B cell (primary cell): Measurements from ENCODE around the gene RPUSD3. TPM values are rescaled to one million over a fixed set of nuclear protein-coding genes. Genes with fewer than 3 reads are reported as not detected.

Source experiments
- ATAC-seq: fragments of 200-7000 bp; cut with Tn5 transposase; one replicate; pipeline ENCODE4 v1.10.0; 2021; ENCODE audit warnings: low read depth, mild to moderate bottlenecking, moderate number of reproducible peaks, moderate library complexity
- CTCF ChIA-PET: fragments of 350-600 bp; sonication (Branson Sonifier 250); formaldehyde crosslinking; loops from one replicate; lab custom pipeline; 2021; ENCODE audit warnings: antibody characterized with exemption, inconsistent platforms; lab: Charles Lee
- POLR2A ChIA-PET: fragments of 350-600 bp; sonication (Branson Sonifier 250); formaldehyde crosslinking; loops from one replicate; lab custom pipeline; 2021; ENCODE audit warnings: antibody characterized with exemption; lab: Charles Lee
- DNase-seq: peaks from one replicate; pipeline ENCODE4 v3.0.0; 2013
- H2AFZ ChIP-seq: 2 replicates; pipeline ENCODE4 v1.6.1; 2012; ENCODE audit warnings: mild to moderate bottlenecking, low read depth, low read length; ENCODE audit not compliant: insufficient read depth, poor library complexity, severe bottlenecking
- H3K27ac ChIP-seq, 2 donors: 1 replicate in 1 of 2; 2 replicates in 1 of 2; pipeline ENCODE4 v1.5.1; 2012 to 2013; ENCODE audit warnings: low read length in 2 of 2, mild to moderate bottlenecking in 2 of 2, moderate library complexity in 1 of 2
- H3K27me3 ChIP-seq, 4 experiments: fragments of 200-600 bp in 1 of 4; sonication (generic) in 1 of 4; replicated peaks in 1 of 4; 1 replicate in 2 of 4; 2 replicates in 2 of 4; pipeline versions ENCODE4 v1.6.1 to v1.7.0; 2013 to 2016; ENCODE audit warnings: low read length in 3 of 4, mild to moderate bottlenecking in 2 of 4, mixed read lengths in 1 of 4, moderate library complexity in 1 of 4; ENCODE audit not compliant: insufficient read depth in 4 of 4, control insufficient read depth in 3 of 4; ENCODE audit errors: control extremely low read depth in 1 of 4
- H3K36me3 ChIP-seq, 2 experiments: replicated peaks in 1 of 2; 1 replicate in 1 of 2; 2 replicates in 1 of 2; pipeline versions ENCODE4 v1.6.1 to v1.7.1; 2013; ENCODE audit warnings: low read length in 1 of 2; ENCODE audit not compliant: insufficient read depth in 2 of 2, control insufficient read depth in 1 of 2; ENCODE audit errors: control extremely low read depth in 1 of 2, extremely low read depth in 1 of 2
- H3K4me1 ChIP-seq, 2 donors: fragments of 200-600 bp in 1 of 2; sonication (generic) in 1 of 2; 1 replicate in 1 of 2; 2 replicates in 1 of 2; pipeline versions ENCODE4 v1.5.1 to v1.6.1; 2013 to 2017; ENCODE audit warnings: low read length in 2 of 2; ENCODE audit not compliant: control insufficient read depth in 2 of 2, insufficient read depth in 2 of 2
- H3K4me2 ChIP-seq: replicated peaks from 2 replicates; pipeline ENCODE3; 2012; ENCODE audit warnings: mild to moderate bottlenecking, low read depth, low read length; ENCODE audit not compliant: poor library complexity, severe bottlenecking
- H3K4me3 ChIP-seq, 5 experiments: fragments of 200-600 bp in 1 of 5; sonication (generic) in 1 of 5; 1 replicate in 3 of 5; 2 replicates in 2 of 5; pipeline versions ENCODE4 v1.5.1 to v1.7.0; 2011 to 2016; ENCODE audit warnings: low read length in 4 of 5, mild to moderate bottlenecking in 4 of 5, low read depth in 2 of 5, control low read depth in 1 of 5, moderate library complexity in 1 of 5; ENCODE audit not compliant: insufficient read depth in 1 of 5; ENCODE audit errors: control extremely low read depth in 1 of 5, extremely low read depth in 1 of 5
- H3K79me2 ChIP-seq: fragments of 200-600 bp; sonication (generic); one replicate; pipeline ENCODE4 v1.6.0; 2016; ENCODE audit warnings: low read length; ENCODE audit not compliant: control insufficient read depth, insufficient read depth
- H3K9ac ChIP-seq: fragments of 200-600 bp; sonication (generic); 2 replicates; pipeline ENCODE4 v1.6.1; 2017; ENCODE audit warnings: mild to moderate bottlenecking, low read length, moderate library complexity
- H3K9me3 ChIP-seq, 3 donors: one replicate each; pipeline versions ENCODE4 v1.6.1 to v1.7.1; 2013; ENCODE audit warnings: low read length in 2 of 3; ENCODE audit not compliant: control insufficient read depth in 2 of 3, insufficient read depth in 1 of 3; ENCODE audit errors: control extremely low read depth in 1 of 3
- H4K20me1 ChIP-seq: 2 replicates; pipeline ENCODE4 v1.6.0; 2012; ENCODE audit warnings: mild to moderate bottlenecking, low read length; ENCODE audit not compliant: insufficient read depth, control insufficient read depth, poor library complexity, severe bottlenecking
- H3K27ac Mint-ChIP-seq: one replicate; pipeline ENCODE4 v1.8.0; 2021; ENCODE audit warnings: mixed read lengths
- H3K27me3 Mint-ChIP-seq: one replicate; pipeline ENCODE4 v1.8.0; 2021; ENCODE audit warnings: mixed read lengths
- H3K4me1 Mint-ChIP-seq: one replicate; pipeline ENCODE4 v1.8.0; 2021; ENCODE audit warnings: mixed read lengths
- H3K4me3 Mint-ChIP-seq: one replicate; pipeline ENCODE4 v1.8.0; 2021; ENCODE audit warnings: mixed read lengths
- H3K9me3 Mint-ChIP-seq: one replicate; pipeline ENCODE4 v1.8.0; 2022; ENCODE audit warnings: mixed read lengths; ENCODE audit not compliant: insufficient read depth
- CTCF ChIP-seq: fragments of 200-600 bp; IDR thresholded peaks from one replicate; pipeline ENCODE4 v1.8.0; 2022; ENCODE audit warnings: antibody characterized with exemption, mild to moderate bottlenecking
- EZH2 ChIP-seq: IDR thresholded peaks from 2 replicates; pipeline ENCODE4 v1.6.1; 2012; ENCODE audit warnings: borderline replicate concordance, low read depth, mild to moderate bottlenecking, moderate library complexity, low read length; ENCODE audit not compliant: insufficient read depth, poor library complexity, severe bottlenecking
- WGBS: methylation state at CpG from one replicate; pipeline ENCODE4 v1.1.5; 2013; ENCODE audit warnings: missing lambda C conversion rate; ENCODE audit not compliant: insufficient coverage; 5-methylcytosine and 5-hydroxymethylcytosine counted together
- intact Hi-C: fragments of 100-400 bp; cut with micrococcal nuclease; formaldehyde crosslinking; loops from one replicate; pipeline ENCODE4 v1.10.0; 2022
- polyA plus RNA-seq: library from polyadenylated mRNA; depleted of rRNA; stranded (reverse); fragments of >200 nt; gene quantifications from 2 replicates; pipeline ENCODE4 v1.2.3, GENCODE V29; 2012
- total RNA-seq, 2 donors: library from RNA; stranded (reverse); fragments of 120-200 nt in 1 of 2; gene quantifications; 1 replicate in 1 of 2; 2 replicates in 1 of 2; pipeline versions ENCODE4 v1.2.3 to v1.2.4, GENCODE V29; 2013 to 2022

The RPUSD3 gene
- total and polyA plus RNA-seq, 2 donors (not counting 1 experiment from before 2014, with no cell fraction given) = 57.0 to 60.7 TPM

GRCh38 chr3:9841015-9841414 lies 2.8 kb downstream of the RPUSD3 start:
- Histone ChIP-seq H3K9ac (no peak overlapping the region), H2AFZ (no peak overlapping the region), H3K27me3 (no peaks in the 10 kb centered on the region), H3K4me3 (no peak overlapping the region), H3K79me2 (peaks cover 14% of the 10 kb centered on the region), H3K27ac (no peak overlapping the region), H3K36me3 (peaks cover 10 to 33% of the 10 kb centered on the region in 2 experiments), H3K4me1 (peaks cover 8 to 17% of the 10 kb centered on the region in 2 donors), H3K9me3 (no peaks in the 10 kb centered on the region), H4K20me1 (no peaks in the 10 kb centered on the region), H3K4me2 (no peak overlapping the region)
- intact Hi-C loops = loop anchor here (5.0 kb wide), 3 partner anchors 91 to 481 kb away; partner anchors contain the start of genes CRELD1, SEC13 and TATDN2
- ChIA-PET POLR2A (interaction anchor here (0.7 kb wide), 1 partner anchor 20 kb away, joined by 3 read pairs; no protein-coding TSS in a partner anchor), CTCF (interaction anchor here (0.9 to 1.4 kb wide), 2 partner anchors 58 to 91 kb away, joined by 4 to 7 read pairs; no protein-coding TSS in a partner anchor)
- H3K4me1 Mint-ChIP-seq = peaks cover 20% of the 10 kb centered on the region
- WGBS = 89% methylated on average over 3 of the region's 8 CpGs
- no peaks in the 10 kb centered on the region for H3K9me3 Mint-ChIP-seq
- TF ChIP-seq EZH2 = no peak
- no peak for TF ChIP-seq CTCF
- no peak for DNase-seq
- no peaks in the 10 kb centered on the region for H3K27me3 Mint-ChIP-seq
- no peak overlapping the region for H3K4me3 Mint-ChIP-seq
- no peak for ATAC-seq
- H3K27ac Mint-ChIP-seq = no peak overlapping the region

- ChIA-PET POLR2A (no interaction called here), CTCF (no interaction called here)
- H3K4me2 ChIP-seq = no peak overlapping the region
- Mint-ChIP-seq H3K9me3 (no peaks in the 10 kb centered on the region), H3K27me3 (no peaks in the 10 kb centered on the region), H3K27ac (peak overlapping the region; percentile 26), H3K4me1 (peaks cover 17% of the 10 kb centered on the region), H3K4me3 (no peak overlapping the region)
- no peak overlapping the region for H3K9ac ChIP-seq
- peaks cover 11% of the 10 kb centered on the region for H3K79me2 ChIP-seq
- no peaks in the 10 kb centered on the region for H4K20me1 ChIP-seq
- no peaks in the 10 kb centered on the region for H3K27me3 ChIP-seq
- H3K9me3 ChIP-seq = no peaks in the 10 kb centered on the region
- 93% methylated on average over 3 of the region's 4 CpGs for WGBS
- no peak overlapping the region for H2AFZ ChIP-seq
- intact Hi-C loops = no loop called here
- H3K4me1 ChIP-seq = peaks cover 4 to 12% of the 10 kb centered on the region in 2 donors
- ATAC-seq = no peak
- peaks cover 10 to 40% of the 10 kb centered on the region in 2 experiments for H3K36me3 ChIP-seq
- no peak overlapping the region for H3K27ac ChIP-seq
- TF ChIP-seq EZH2 = no peak
- no peak for TF ChIP-seq CTCF
- H3K4me3 ChIP-seq = no peak overlapping the region
- DNase-seq = no peak
These were observed 5.0 kb downstream of the RPUSD3 start for GRCh38 chr3:9838856-9839255.
